Dedifferentiated amniotic fluid mesenchymal stem cell (primary cell): ENCODE measurements around the gene PGM5.

Source experiments
- DNase-seq: peaks from one replicate; pipeline ENCODE4 v3.0.0-alpha.2; 2016; ENCODE audit errors: extremely low spot score

The PGM5 gene

GRCh38 chr9:68536876-68537615, 180.6 kb downstream of the PGM5 start:
- no peak for DNase-seq

- DNase-seq = no peak
Observed at GRCh38 chr9:68537616-68537880, 181.1 kb downstream of the PGM5 start.

GRCh38 chr9:68538200-68538599, 181.8 kb downstream of the PGM5 start:
- no peak for DNase-seq

GRCh38 chr9:68540712-68541535, 184.5 kb downstream of the PGM5 start, which contains the start of gene TMEM252:
Gene TMEM252, minus strand, starts transcription at chr9:68540883. Its CDS starts 69 bp downstream, at chr9:68540814.
- no peak for DNase-seq

- DNase-seq = no peak
Observed at GRCh38 chr9:68541568-68541967, 185.2 kb downstream of the PGM5 start.

GRCh38 chr9:68545033-68545705, 188.8 kb downstream of the PGM5 start:
- DNase-seq = no peak

- no peak for DNase-seq
Observed at GRCh38 chr9:68546596-68547390, 190.4 kb downstream of the PGM5 start.

GRCh38 chr9:68547417-68547816, 191.0 kb downstream of the PGM5 start:
- DNase-seq = no peak

GRCh38 chr9:68548241-68548640, 191.8 kb downstream of the PGM5 start:
- no peak for DNase-seq

GRCh38 chr9:68551191-68551590, 194.8 kb downstream of the PGM5 start:
- no peak for DNase-seq

- no peak for DNase-seq
Observed at GRCh38 chr9:68552700-68553476, 196.5 kb downstream of the PGM5 start.

- DNase-seq = no peak
Observed at GRCh38 chr9:68555437-68556150, 199.2 kb downstream of the PGM5 start.

- DNase-seq = no peak
Observed at GRCh38 chr9:68558545-68558944, 202.1 kb downstream of the PGM5 start.

- no peak for DNase-seq
Observed at GRCh38 chr9:68560071-68560844, 203.8 kb downstream of the PGM5 start.

GRCh38 chr9:68562461-68562860, 206.1 kb downstream of the PGM5 start:
- no peak for DNase-seq

GRCh38 chr9:68567565-68567964, 211.2 kb downstream of the PGM5 start:
- DNase-seq = no peak

- no peak for DNase-seq
Observed at GRCh38 chr9:68574150-68574549, 217.7 kb downstream of the PGM5 start.

- no peak for DNase-seq
Observed at GRCh38 chr9:68575817-68576216, 219.4 kb downstream of the PGM5 start.

- no peak for DNase-seq
Observed at GRCh38 chr9:68577774-68578591, 221.6 kb downstream of the PGM5 start.
